Measurements from ENCODE around the gene PRKCE.
"Not testable (repeated sequence)": the region's sequence is repeated elsewhere in the genome, so short reads cannot be mapped to it uniquely, and the experiment has no call there.

PRKCE gene

DNA sequence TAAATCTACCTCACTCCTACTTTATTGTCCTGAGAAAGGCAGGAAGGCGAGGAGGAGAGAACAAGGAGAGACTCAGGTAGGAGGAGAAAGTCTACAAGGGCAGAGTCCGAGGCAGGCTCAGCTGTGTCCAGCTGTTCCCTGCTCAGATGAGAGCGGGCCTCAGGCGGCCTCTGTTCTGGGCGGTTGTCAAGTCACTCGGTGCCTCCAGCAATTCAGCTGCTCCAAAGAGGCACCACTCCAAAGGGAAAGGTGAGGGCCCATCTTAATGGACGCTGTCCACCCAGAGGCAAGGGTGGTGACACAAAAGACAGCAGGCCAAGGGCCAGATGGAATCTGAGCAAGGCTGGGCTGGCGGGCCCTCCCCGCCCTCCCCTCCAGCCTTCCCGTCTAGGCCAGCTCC is 544.3 kb downstream of the PRKCE start:
- no peak for DNase-seq (ENCODE audit: low read depth)

DNA sequence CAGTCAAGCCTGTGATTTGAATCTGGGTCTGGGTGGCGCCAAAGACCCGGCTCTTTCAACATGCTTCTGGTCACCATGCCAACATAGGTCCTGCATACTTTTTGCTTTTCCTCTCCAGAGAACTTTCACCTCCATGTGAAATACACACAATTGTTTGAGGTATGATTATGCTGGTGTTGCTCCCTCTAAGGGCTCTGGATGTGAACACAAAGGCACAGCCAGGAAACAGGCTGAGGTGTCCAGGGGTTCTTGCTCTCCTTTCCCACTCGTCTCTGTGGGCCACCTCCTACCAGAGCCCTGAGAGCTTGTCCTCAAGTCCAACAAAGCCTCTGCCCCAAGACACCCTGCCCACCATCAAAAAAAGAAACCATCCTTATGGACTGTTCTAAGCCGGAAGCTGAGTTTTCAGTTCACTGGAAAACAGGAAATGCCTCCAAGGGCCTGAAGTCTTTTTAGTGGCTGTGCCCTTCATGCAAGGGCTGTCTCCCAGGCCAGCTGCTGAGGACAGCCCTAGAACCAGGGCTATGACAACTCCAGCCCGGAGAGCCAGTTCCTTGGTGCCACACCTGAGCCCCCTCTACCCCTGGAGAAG is 545.5 kb downstream of the PRKCE start:
- no peak for DNase-seq (ENCODE audit: low read depth)

GRCh38 chr2:46197672-46198071 is 546.2 kb downstream of the PRKCE start:
- no peak for DNase-seq (ENCODE audit: low read depth)

DNA sequence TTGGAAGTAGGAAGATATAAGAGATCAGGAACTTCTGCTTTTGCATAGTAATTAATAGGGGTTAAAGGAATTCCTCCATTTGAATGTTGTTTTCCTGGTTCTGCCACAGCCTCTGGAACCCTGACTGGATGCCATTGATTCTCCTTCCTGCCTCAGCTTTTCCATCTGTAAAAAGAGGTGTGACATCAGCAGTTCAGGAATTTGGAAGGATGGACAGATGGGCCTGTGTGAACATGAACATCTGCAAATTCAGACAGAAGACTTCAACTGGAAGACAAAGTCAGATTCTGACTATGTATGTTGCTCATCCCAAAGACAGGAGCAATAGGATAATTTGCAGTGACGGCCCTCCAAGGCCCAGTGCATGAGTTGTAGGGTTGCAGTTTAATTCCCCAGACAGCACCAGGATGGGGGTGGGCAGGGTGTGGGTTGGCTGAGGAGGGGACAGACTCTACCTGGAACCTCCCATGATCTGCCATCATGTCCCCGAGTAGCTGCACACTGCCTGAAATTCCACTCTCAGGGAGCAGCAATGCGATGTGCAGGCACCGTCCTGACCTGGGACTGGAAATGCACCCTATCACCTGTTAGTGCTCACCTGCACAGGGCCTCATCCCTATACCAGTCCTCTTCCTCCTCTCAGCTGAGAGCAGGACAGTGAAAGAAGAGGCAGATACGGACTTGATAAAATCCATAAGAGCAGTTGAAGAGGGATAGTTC is 546.8 kb downstream of the PRKCE start:
- DNase-seq (ENCODE audit: low read depth) = no peak

- DNase-seq (ENCODE audit: low read depth) = no peak
Observed at GRCh38 chr2:46198966-46199365, 547.5 kb downstream of the PRKCE start.

GRCh38 chr2:46200100-46200690 is 548.7 kb downstream of the PRKCE start:
- DNase-seq (ENCODE audit: low read depth) = no peak

DNA sequence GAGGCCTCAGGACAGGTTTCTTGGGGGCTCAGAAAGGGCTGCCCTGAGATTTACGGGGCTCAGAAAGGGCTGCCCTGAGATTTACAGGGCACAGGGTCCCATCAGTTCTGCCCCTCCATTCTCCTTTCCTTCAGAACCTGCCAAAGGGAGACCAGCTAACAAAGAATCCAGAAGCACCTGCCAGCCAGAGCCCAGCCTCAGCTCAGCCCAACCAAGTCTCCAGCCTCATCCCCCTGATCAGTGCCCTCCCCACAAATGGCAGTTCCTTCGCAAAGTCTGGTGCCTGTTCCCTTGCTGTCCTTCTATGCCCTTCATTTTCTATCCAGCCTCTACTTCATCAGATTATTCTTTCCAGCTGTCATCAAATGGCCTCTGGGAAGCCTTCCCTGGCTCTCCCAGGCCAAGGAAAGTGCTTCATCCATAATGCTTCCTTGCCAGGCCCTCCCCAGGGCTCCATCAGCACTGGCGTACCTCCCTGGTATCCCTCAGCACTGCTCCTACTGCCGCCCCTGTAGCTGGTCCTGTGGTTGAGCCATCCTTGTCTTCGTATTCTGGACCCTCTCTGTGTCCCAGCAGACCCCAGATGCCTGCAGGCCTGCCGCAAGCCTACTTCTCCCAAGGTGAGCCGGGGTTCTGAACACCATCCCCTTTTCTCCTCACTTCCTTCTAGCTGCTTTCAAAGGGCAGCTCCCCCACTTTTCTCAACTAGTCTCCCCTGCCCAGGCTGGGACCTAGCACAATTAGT is 549.6 kb downstream of the PRKCE start:
- no peak for DNase-seq (ENCODE audit: low read depth)

- no peak for DNase-seq (ENCODE audit: low read depth)
Observed at GRCh38 chr2:46202453-46202852, 551.0 kb downstream of the PRKCE start.

DNA sequence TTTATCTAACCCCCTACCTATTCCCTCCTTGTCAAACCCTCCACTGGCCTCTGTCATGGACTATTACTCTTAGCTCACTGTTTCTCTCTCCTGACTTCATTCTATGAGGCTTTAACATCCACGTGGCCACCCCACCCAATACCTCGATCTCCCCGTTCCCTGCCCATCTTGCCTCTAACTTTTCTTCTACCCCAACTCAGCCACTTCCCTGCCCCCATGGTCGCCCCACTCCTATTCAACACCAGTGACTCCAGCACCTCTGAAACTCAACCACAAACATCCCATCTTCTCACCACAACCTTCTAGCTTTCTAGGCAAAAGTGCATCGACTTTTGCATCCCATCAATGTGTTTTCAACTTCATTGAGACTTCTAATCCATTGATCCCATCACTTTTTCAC is 551.5 kb downstream of the PRKCE start:
- DNase-seq (ENCODE audit: low read depth) = no peak

DNA sequence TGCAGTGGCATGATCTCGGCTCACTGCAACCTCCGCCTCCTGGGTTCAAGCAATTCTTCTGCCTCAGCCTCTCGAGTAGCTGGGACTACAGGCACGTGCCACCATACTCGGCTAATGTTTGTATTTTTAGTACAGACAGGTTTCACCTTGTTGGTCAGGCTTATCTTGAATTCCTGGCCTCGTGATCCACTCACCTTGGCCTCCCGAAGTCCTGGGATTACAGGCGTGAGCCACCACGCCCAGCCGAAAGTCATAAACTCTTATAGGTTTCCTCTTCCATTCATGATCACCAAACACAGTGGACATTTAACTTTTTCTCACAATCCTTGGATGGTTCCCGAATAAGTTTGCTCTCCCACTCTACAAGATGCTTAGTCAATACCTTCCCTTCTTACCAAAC is 552.2 kb downstream of the PRKCE start:
- not testable (repeated sequence) for DNase-seq (ENCODE audit: low read depth)

DNA sequence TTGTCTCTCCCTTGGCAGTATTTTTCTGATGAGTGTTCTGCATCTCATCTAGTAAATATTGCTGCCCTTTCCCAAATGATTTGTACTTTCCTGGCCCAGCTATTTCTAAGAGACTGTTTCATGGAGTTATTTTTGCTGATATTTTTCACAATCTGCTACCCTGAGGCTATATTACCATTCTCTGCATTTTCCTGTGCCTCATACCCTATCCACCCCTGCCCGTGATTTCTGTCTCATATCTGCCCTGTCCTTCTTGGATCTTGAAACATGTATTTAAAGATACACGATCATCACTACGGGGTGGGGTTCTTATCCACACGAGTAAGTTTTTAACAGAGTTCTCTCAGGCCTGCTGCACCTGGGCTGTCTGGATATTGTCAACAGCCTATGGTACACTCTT is 556.1 kb downstream of the PRKCE start:
- no peak for DNase-seq (ENCODE audit: low read depth)

DNA sequence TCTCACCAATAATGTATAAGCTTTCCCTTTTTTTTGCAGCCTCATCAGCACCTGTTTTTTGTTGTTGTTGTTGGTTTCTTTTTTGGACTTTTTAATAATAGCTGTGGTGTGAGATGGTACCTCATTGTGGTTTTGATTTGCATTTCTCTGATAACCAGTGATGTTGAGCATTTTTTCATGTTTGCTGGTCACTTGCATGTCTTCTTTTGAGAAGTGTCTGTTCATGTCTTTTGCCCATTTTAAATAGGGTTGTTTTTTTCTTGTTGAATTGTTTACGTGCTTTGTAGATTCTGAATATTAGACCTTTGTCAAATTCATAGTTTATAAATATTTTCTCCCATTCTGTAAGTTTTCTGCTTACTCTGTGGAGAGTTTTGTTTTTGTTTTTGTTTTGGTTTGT is 557.3 kb downstream of the PRKCE start:
- DNase-seq (ENCODE audit: low read depth) = no peak

DNA sequence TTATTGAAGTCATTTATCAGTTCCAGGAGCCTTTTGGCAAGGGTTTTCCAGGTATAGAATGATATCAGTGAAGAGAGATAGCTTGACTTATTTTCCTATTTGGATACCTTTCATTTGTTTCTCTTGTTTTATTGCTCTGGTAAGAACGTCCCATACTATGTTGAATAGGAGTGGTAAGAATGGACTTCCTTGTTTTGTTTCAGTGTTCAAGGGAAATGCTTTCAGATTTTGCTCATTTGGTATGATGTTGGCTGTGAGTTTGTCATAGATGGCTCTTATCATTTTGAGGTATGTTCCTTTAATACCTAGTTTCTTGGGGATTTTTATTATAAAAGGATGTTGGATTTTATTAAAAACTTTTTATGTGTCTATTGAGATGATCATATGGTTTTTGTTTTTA is 558.6 kb downstream of the PRKCE start:
- no peak for DNase-seq (ENCODE audit: low read depth)

DNA sequence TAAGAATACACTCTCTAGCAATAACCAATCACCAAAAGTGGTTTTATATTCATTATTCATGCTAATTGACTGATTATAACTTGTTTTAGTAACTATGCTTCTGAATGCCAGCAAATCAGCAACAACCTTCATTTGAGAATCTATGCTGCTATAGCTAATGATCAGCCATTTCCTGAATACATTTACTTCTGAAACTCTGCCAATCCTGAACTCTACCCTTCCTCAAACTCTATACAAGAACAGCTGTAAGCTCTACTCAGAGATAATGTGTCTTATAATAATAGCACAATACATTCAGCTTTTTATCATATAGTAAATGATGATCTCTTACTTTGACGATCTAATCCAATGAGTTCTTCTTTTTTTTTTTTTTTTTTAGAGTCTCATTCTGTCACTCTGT is 560.0 kb downstream of the PRKCE start:
- DNase-seq (ENCODE audit: low read depth) = no peak

DNA sequence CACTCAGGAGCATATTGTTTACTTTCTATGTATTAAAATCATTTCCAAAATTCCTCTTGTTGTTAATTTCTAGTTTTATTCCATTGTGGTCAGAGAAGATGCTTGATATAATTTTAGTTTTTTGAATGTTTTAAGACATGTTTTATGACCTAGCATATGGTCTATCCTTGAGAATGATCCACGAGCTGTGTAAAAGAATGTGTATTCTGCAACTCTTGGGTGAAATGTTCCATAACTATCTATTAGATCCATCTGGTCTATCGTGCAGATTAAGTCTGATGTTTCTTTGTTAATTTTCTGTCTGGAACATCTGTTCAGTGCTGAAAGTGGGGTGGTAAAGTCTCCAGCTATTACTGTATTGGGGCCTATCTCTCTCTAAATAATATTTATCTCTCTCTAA is 562.4 kb downstream of the PRKCE start:
- no peak for DNase-seq (ENCODE audit: low read depth)

DNA sequence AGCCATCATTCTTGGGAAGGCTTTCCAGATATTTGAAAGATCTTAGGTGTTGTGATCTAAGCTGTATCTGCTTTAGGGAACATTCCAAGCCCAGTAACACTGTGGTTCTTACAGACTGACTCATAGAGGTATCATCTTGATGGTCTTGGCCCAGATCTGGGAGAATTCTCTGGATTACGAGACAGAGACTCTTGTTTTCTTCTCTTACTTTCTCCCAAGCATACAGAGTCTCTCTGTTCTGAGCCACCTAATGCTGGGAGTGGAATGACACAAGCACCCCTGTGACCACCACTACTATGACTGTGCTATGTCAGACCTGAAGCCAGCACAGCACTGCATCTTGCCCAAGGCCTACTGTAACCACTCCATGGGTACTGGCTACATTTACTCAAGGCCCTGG is 564.7 kb downstream of the PRKCE start:
- DNase-seq (ENCODE audit: low read depth) = no peak

DNA sequence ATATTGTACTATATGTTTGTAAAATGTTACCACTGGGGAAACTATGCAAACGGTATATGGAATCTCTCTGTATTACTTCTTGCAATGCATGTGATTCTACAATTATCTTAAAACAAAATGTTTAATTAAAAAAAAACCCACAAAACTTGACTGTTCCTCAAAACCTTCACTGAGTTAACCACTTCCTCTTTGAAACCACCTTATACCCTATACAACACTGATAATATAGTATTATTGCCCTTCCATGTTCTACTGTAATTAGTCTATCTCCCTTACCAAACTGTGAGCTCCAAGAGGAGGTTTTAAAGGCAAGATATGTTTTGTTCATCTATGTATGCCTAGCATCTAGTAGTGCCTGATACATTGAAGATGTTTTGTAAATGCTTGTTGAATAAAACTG is 572.0 kb downstream of the PRKCE start:
- DNase-seq (ENCODE audit: low read depth) = not testable (repeated sequence)

DNA sequence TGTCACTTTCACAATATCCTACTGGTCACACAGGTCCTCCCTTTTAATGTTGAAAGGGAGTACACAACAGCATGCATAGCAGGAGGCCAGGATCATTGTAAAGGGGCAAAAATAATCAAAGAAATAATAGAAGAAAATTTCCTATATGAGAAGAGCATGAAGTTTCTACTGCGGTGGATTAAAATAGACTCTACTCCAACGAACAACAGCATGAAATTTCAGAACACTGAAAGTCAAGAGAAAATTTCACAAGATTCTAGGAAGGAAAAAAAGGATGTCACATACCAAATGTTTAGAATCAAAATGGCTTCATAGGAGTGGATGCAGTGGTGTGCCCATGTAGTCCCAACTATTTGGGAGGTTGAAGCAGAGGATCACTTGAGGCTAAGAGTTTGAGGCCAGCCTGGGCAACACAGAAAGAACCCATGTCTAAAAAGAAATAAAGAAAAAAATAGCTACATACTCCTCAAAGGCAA is 573.7 kb downstream of the PRKCE start:
- no peak for DNase-seq (ENCODE audit: low read depth)

GRCh38 chr2:46225730-46226129 is 574.3 kb downstream of the PRKCE start:
- no peak for DNase-seq (ENCODE audit: low read depth)

DNA sequence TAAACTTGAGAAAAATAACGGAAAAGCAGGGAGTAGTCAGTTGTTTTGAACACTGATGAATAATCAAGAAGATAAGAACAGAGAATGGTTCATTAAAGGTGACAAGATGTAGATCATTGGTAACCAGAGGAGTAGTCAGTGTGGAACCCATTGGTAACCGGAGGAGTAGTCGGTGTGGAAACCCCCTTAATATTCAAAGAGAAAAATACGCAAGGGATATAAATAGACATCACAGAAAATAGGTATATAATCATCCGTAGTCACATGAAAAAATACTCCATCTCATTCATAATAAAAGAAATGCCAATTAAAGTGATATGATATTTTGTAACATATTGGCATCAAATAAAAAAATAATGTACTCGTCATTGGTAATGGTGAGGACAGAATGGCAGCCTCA is 575.1 kb downstream of the PRKCE start:
- DNase-seq (ENCODE audit: low read depth) = no peak

DNA sequence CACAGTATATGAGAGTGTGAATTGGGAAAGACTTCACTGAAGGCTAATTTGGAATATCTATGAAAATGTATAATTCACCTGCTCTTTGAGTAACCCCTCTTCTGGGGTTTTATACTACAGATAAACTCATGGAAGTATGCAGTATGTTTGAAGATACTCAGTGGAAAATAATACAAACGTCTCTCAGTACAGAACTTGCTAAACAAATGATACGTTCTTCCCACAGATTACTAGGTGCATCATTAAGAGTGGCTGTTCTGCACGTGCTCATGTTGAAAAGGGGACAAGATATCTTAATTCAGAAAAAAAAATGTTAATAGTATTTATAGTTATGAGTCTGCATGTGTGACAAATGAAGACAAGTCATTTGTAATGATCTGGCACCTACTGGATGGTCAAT is 575.5 kb downstream of the PRKCE start:
- no peak for DNase-seq (ENCODE audit: low read depth)

GRCh38 chr2:46227674-46228289 is 576.3 kb downstream of the PRKCE start:
- DNase-seq (ENCODE audit: low read depth) = no peak

Measured in stimulated activated CD8-positive, alpha-beta memory T cell treated with anti-CD3 and anti-CD28 coated beads, Interleukin-15, amount 100 ng/mL, for 24 hours (primary cell).